ENCODE results near the gene SYCE3. TPM values are rescaled to one million over a fixed set of nuclear protein-coding genes. Genes with fewer than 3 reads are reported as not detected.

Gene SYCE3
- total and polyA plus RNA-seq, 5 donors: not detected

- DNase-seq (peak; percentile 57 to 87 (median 84)), ATAC-seq (peak; percentile 66 to 77)
- no peak overlapping the region for H3K27ac ChIP-seq (ENCODE audit: low read length)
- H3K27me3 ChIP-seq (ENCODE audit: control insufficient read depth, insufficient read depth): no peaks in the 10 kb centered on the region
- H3K9me3 ChIP-seq (ENCODE audit: control insufficient read depth, low read length): no peaks in the 10 kb centered on the region
- whole genome bisulfite sequencing: 15% methylated on average over 52 of the region's 52 CpGs
- no peaks in the 10 kb centered on the region for H3K4me1 ChIP-seq (ENCODE audit: control insufficient read depth, insufficient read depth, low read length)
- intact Hi-C loops (cut with DNase I): loop anchor here in 1 of 4 donors (10.0 kb wide), 1 partner anchor 105 kb away; no protein-coding TSS in a partner anchor
- H3K4me3 ChIP-seq (ENCODE audit: low read length): peak overlapping the region; percentile 78
Measured at GRCh38 chr22:50599816-50600455, 37.2 kb upstream of the SYCE3 start.

GRCh38 chr22:50597097-50597496, 34.4 kb upstream of the SYCE3 start:
- no peak for ATAC-seq
- Histone ChIP-seq H3K4me1 (ENCODE audit: control insufficient read depth, insufficient read depth, low read length) (no peaks in the 10 kb centered on the region), H3K4me3 (ENCODE audit: low read length) (no peak overlapping the region), H3K27me3 (ENCODE audit: control insufficient read depth, insufficient read depth) (no peaks in the 10 kb centered on the region), H3K9me3 (ENCODE audit: control insufficient read depth, low read length) (no peaks in the 10 kb centered on the region), H3K27ac (ENCODE audit: low read length) (no peak overlapping the region)
- WGBS: 89% methylated on average over 5 of the region's 5 CpGs
- DNase-seq: no peak
- intact Hi-C loops (cut with DNase I): no loop called here

GRCh38 chr22:50595189-50595588, 32.5 kb upstream of the SYCE3 start:
- WGBS: 90% methylated on average over 3 of the region's 3 CpGs
- H3K9me3 ChIP-seq (ENCODE audit: control insufficient read depth, low read length): no peaks in the 10 kb centered on the region
- intact Hi-C loops (cut with DNase I): no loop called here
- ATAC-seq (no peak), DNase-seq (no peak)
- H3K27ac ChIP-seq (ENCODE audit: low read length): no peak overlapping the region
- no peaks in the 10 kb centered on the region for H3K4me1 ChIP-seq (ENCODE audit: control insufficient read depth, insufficient read depth, low read length)
- H3K4me3 ChIP-seq (ENCODE audit: low read length): no peak overlapping the region
- no peaks in the 10 kb centered on the region for H3K27me3 ChIP-seq (ENCODE audit: control insufficient read depth, insufficient read depth)

- Histone ChIP-seq H3K9me3 (ENCODE audit: control insufficient read depth, low read length) (no peaks in the 10 kb centered on the region), H3K4me1 (ENCODE audit: control insufficient read depth, insufficient read depth, low read length) (peaks cover 4% of the 10 kb centered on the region), H3K27ac (ENCODE audit: low read length) (no peak overlapping the region), H3K27me3 (ENCODE audit: control insufficient read depth, insufficient read depth) (no peaks in the 10 kb centered on the region), H3K4me3 (ENCODE audit: low read length) (no peak overlapping the region)
- WGBS: 91% methylated on average over 5 of the region's 5 CpGs
- DNase-seq (peak in 1 of 3 donors; percentile 4), ATAC-seq (no peak)
- intact Hi-C loops (cut with DNase I): no loop called here
Measured at GRCh38 chr22:50587407-50587806, 24.7 kb upstream of the SYCE3 start.

GRCh38 chr22:50586416-50586815, 23.7 kb upstream of the SYCE3 start:
- Histone ChIP-seq H3K4me3 (ENCODE audit: low read length) (no peak overlapping the region), H3K4me1 (ENCODE audit: control insufficient read depth, insufficient read depth, low read length) (peaks cover 7% of the 10 kb centered on the region), H3K9me3 (ENCODE audit: control insufficient read depth, low read length) (no peaks in the 10 kb centered on the region), H3K27me3 (ENCODE audit: control insufficient read depth, insufficient read depth) (no peaks in the 10 kb centered on the region), H3K27ac (ENCODE audit: low read length) (no peak overlapping the region)
- WGBS: 82% methylated on average over 5 of the region's 5 CpGs
- ATAC-seq (no peak), DNase-seq (no peak)
- intact Hi-C loops (cut with DNase I): no loop called here

GRCh38 chr22:50585781-50586180, 23.1 kb upstream of the SYCE3 start:
- Histone ChIP-seq H3K4me1 (ENCODE audit: control insufficient read depth, insufficient read depth, low read length) (peaks cover 7% of the 10 kb centered on the region), H3K4me3 (ENCODE audit: low read length) (no peak overlapping the region), H3K27me3 (ENCODE audit: control insufficient read depth, insufficient read depth) (no peaks in the 10 kb centered on the region), H3K9me3 (ENCODE audit: control insufficient read depth, low read length) (no peaks in the 10 kb centered on the region), H3K27ac (ENCODE audit: low read length) (no peak overlapping the region)
- WGBS: 88% methylated on average over 8 of the region's 8 CpGs
- intact Hi-C loops (cut with DNase I): no loop called here
- DNase-seq (peak in 1 of 3 donors; percentile 22), ATAC-seq (no peak)

GRCh38 chr22:50585238-50585637, 22.5 kb upstream of the SYCE3 start:
- H3K27me3 ChIP-seq (ENCODE audit: control insufficient read depth, insufficient read depth): no peaks in the 10 kb centered on the region
- WGBS: 86% methylated on average over 3 of the region's 3 CpGs
- DNase-seq (no peak), ATAC-seq (no peak)
- intact Hi-C loops (cut with DNase I): no loop called here
- H3K27ac ChIP-seq (ENCODE audit: low read length): no peak overlapping the region
- no peak overlapping the region for H3K4me3 ChIP-seq (ENCODE audit: low read length)
- H3K9me3 ChIP-seq (ENCODE audit: control insufficient read depth, low read length): no peaks in the 10 kb centered on the region
- peaks cover 7% of the 10 kb centered on the region for H3K4me1 ChIP-seq (ENCODE audit: control insufficient read depth, insufficient read depth, low read length)

GRCh38 chr22:50584106-50585096, 21.7 kb upstream of the SYCE3 start:
- intact Hi-C loops (cut with DNase I): no loop called here
- Histone ChIP-seq H3K4me1 (ENCODE audit: control insufficient read depth, insufficient read depth, low read length) (peaks cover 7% of the 10 kb centered on the region), H3K9me3 (ENCODE audit: control insufficient read depth, low read length) (no peaks in the 10 kb centered on the region), H3K4me3 (ENCODE audit: low read length) (no peak overlapping the region), H3K27ac (ENCODE audit: low read length) (no peak overlapping the region), H3K27me3 (ENCODE audit: control insufficient read depth, insufficient read depth) (no peaks in the 10 kb centered on the region)
- DNase-seq: peak in 2 of 3 donors; percentile 31 to 49
- WGBS: 93% methylated on average over 23 of the region's 23 CpGs
- ATAC-seq: no peak

- WGBS: 6% methylated on average over 37 of the region's 37 CpGs
Measured at GRCh38 chr22:50583294-50583861, 20.7 kb upstream of the SYCE3 start.

GRCh38 chr22:50582493-50583293, 20.0 kb upstream of the SYCE3 start, which contains the start of gene CHKB:
TSS of gene CHKB (minus strand) at chr22:50582849. CDS start at chr22:50582781, 68 bp downstream.
- Histone ChIP-seq H3K9me3 (ENCODE audit: control insufficient read depth, low read length) (no peaks in the 10 kb centered on the region), H3K27ac (ENCODE audit: low read length) (peak within 1 kb of the TSS; percentile 97), H3K4me3 (ENCODE audit: low read length) (peak within 1 kb of the TSS; percentile 68), H3K27me3 (ENCODE audit: control insufficient read depth, insufficient read depth) (no peaks in the 10 kb centered on the region), H3K4me1 (ENCODE audit: control insufficient read depth, insufficient read depth, low read length) (peaks cover 7% of the 10 kb centered on the region)
- WGBS: under 1% methylated on average over 96 of the region's 96 CpGs
- DNase-seq (peak; percentile 99 to 100 (median 99)), ATAC-seq (peak; percentile 97)
- intact Hi-C loops (cut with DNase I): no loop called here

More at GRCh38 chr22:50583294-50583861, 20.7 kb upstream of the SYCE3 start:
- ATAC-seq (peak; percentile 35 to 52), DNase-seq (peak in 1 of 3 donors; percentile 35)
- Histone ChIP-seq H3K4me1 (ENCODE audit: control insufficient read depth, insufficient read depth, low read length) (peaks cover 7% of the 10 kb centered on the region), H3K27ac (ENCODE audit: low read length) (peak overlapping the region; percentile 34), H3K9me3 (ENCODE audit: control insufficient read depth, low read length) (no peaks in the 10 kb centered on the region), H3K27me3 (ENCODE audit: control insufficient read depth, insufficient read depth) (no peaks in the 10 kb centered on the region), H3K4me3 (ENCODE audit: low read length) (peak overlapping the region; percentile 68)
- intact Hi-C loops (cut with DNase I): no loop called here

Data from right cardiac atrium (tissue), 5 donors.